GM19035 (cell line): Measurements from ENCODE around the gene CCNL2.

Experiments used
- ATAC-seq: cut with Tn5 transposase; IDR thresholded peaks from one replicate; pipeline ENCODE4 v1.9.1; 2021; ENCODE audit not compliant: unreplicated experiment

Gene CCNL2

GRCh38 chr1:1344655-1345361, 54.3 kb downstream of the CCNL2 start:
- ATAC-seq: no peak

GRCh38 chr1:1343811-1344421, 55.2 kb downstream of the CCNL2 start:
- ATAC-seq: no peak

- no peak for ATAC-seq
Measured at GRCh38 chr1:1342584-1343115, 56.5 kb downstream of the CCNL2 start.

GRCh38 chr1:1342061-1342562, 57.0 kb downstream of the CCNL2 start:
- no peak for ATAC-seq

- ATAC-seq: no peak
Measured at GRCh38 chr1:1341549-1342021, 57.5 kb downstream of the CCNL2 start.

- ATAC-seq: no peak
Measured at GRCh38 chr1:1340791-1341548, 58.2 kb downstream of the CCNL2 start.

GRCh38 chr1:1340185-1340584, 59.0 kb downstream of the CCNL2 start:
- ATAC-seq: no peak

- ATAC-seq: no peak
Measured at GRCh38 chr1:1338278-1338677, 60.9 kb downstream of the CCNL2 start.

GRCh38 chr1:1337793-1338147, 61.4 kb downstream of the CCNL2 start:
- no peak for ATAC-seq

- no peak for ATAC-seq
Measured at GRCh38 chr1:1336931-1337792, 62.0 kb downstream of the CCNL2 start.

GRCh38 chr1:1336446-1336845, 62.7 kb downstream of the CCNL2 start:
- ATAC-seq: no peak

- ATAC-seq: no peak
Measured at GRCh38 chr1:1335792-1336248, 63.3 kb downstream of the CCNL2 start.
